Psoas muscle (tissue), 8 donors: ENCODE results near the gene SCAMP1. TPM values are rescaled to one million over a fixed set of nuclear protein-coding genes. Genes with fewer than 3 reads are reported as not detected.

Source experiments
- ATAC-seq, 4 donors: fragments of 200-7000 bp; cut with Tn5 transposase; one replicate each; pipeline ENCODE4 v1.9.1; 2020; ENCODE audit warnings: moderate library complexity in 3 of 4, mild to moderate bottlenecking in 2 of 4
- DNase-seq, 2 donors: peaks; one replicate each; pipeline ENCODE4 v3.0.0-alpha.2; 2020
- H3K27ac ChIP-seq: fragments of 200-600 bp; one replicate; pipeline ENCODE4 v1.8.0; 2022
- H3K27me3 ChIP-seq, 3 donors: fragments of 200-600 bp in 1 of 3; one replicate each; pipeline versions ENCODE4 v1.6.1 to v1.8.0; 2013 to 2022; ENCODE audit warnings: low read length in 2 of 3, mild to moderate bottlenecking in 2 of 3, moderate library complexity in 1 of 3; ENCODE audit not compliant: insufficient read depth in 3 of 3
- H3K36me3 ChIP-seq, 2 donors: fragments of 200-600 bp in 1 of 2; one replicate each; pipeline versions ENCODE4 v1.6.1 to v1.8.0; 2013 to 2022; ENCODE audit warnings: low read depth in 1 of 2, mild to moderate bottlenecking in 1 of 2, moderate library complexity in 1 of 2; ENCODE audit not compliant: insufficient read depth in 1 of 2
- H3K4me1 ChIP-seq: fragments of 200-600 bp; one replicate; pipeline ENCODE4 v1.8.0; 2022
- H3K4me3 ChIP-seq: fragments of 200-600 bp; one replicate; pipeline ENCODE4 v1.8.0; 2022; ENCODE audit warnings: mild to moderate bottlenecking
- H3K9me3 ChIP-seq: fragments of 200-600 bp; one replicate; pipeline ENCODE4 v1.8.0; 2022
- CTCF ChIP-seq: fragments of 200-600 bp; IDR thresholded peaks from one replicate; pipeline ENCODE4 v1.8.0; 2022; ENCODE audit warnings: antibody characterized with exemption
- WGBS, 3 donors: extraction: QIAGEN DNeasy Blood & Tissue Kit; methylation state at CpG; one replicate each; pipeline versions ENCODE4 v1.1.6 to v1.1.7; 2013; 5-methylcytosine and 5-hydroxymethylcytosine counted together
- intact Hi-C, 2 donors: fragments of 100-400 bp; cut with DNase I; formaldehyde crosslinking; loops; one replicate each; pipeline versions ENCODE4 v1.11.0 to v1.14.2; 2022
- polyA plus RNA-seq, 3 donors: library from polyadenylated mRNA; stranded (reverse); fragments of 200-250 nt; gene quantifications; one replicate each; pipeline ENCODE4 v1.2.3, GENCODE V29; 2013
- total RNA-seq, 4 donors: library from RNA; stranded (reverse); fragmentation: NEBNext Ultra II Directional in 2 of 4; extraction: Animal tissue kit (Norgen Biotek cat#: 25700) in 2 of 4; gene quantifications; one replicate each; pipeline versions ENCODE4 v1.2.1 to v1.2.4, GENCODE V29; 2021 to 2023
- donor health status: healthy with polysubstance abuse.
- donor health status: DM: no; HTN: no; CAD: no; lungs with moderate emphysema.
- donor health status: Bipolar disorder and iron deficiency.
- donor health status: healthy.
- donor health status: DM: yes; HTN: yes; CAD: no.
- donor health status: DM: no; HTN: no; CAD: no.
- donor health status: DM: no; HTN: no; CAD: no.
- donor health status: DM: yes; HTN: yes; CAD: no.

The SCAMP1 gene
- total and polyA plus RNA-seq, 7 donors: 7.2 to 28.4 (median 16.4) TPM

- Histone ChIP-seq H3K9me3 (no peaks in the 10 kb centered on the region), H3K4me3 (no peak overlapping the region), H3K4me1 (no peaks in the 10 kb centered on the region), H3K27ac (no peak overlapping the region), H3K36me3 (peaks cover 0 to 7% of the 10 kb centered on the region in 2 donors), H3K27me3 (no peaks in the 10 kb centered on the region)
- TF ChIP-seq CTCF: no peak
- WGBS, 3 donors: 89 to 93% (median 89%) methylated on average over 1 of the region's 1 CpG
- no peak for ATAC-seq
- DNase-seq: no peak
- intact Hi-C loops: loop anchor here in 1 of 2 donors (5.0 kb wide), 1 partner anchor 34 kb away; no protein-coding TSS in a partner anchor
Observed at GRCh38 chr5:78473751-78474150, 113.3 kb downstream of the SCAMP1 start.

DNA sequence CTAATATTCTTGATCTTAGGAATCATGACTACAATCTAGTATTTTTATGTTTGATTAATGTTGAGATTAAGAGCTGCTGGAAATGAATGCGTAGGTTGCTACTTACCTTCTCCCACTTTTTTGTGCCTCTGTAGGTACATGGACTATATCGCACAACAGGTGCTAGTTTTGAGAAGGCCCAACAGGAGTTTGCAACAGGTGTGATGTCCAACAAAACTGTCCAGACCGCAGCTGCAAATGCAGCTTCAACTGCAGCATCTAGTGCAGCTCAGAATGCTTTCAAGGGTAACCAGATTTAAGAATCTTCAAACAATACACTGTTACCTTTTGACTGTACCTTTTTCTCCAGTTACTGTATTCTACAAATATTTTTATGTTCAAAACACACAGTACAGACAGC lies 115.0 kb downstream of the SCAMP1 start:
- no peak for DNase-seq
- Histone ChIP-seq H3K36me3 (peaks cover 0 to 7% of the 10 kb centered on the region in 2 donors), H3K4me3 (no peak overlapping the region), H3K9me3 (no peaks in the 10 kb centered on the region), H3K4me1 (no peaks in the 10 kb centered on the region), H3K27ac (no peak overlapping the region), H3K27me3 (no peaks in the 10 kb centered on the region)
- WGBS, 3 donors: 86 to 100% (median 89%) methylated on average over 3 of the region's 3 CpGs
- no peak for ATAC-seq
- TF ChIP-seq CTCF: no peak
- intact Hi-C loops: no loop called here

- ATAC-seq (no peak), DNase-seq (no peak)
- no peak for TF ChIP-seq CTCF
- WGBS, 3 donors: 78 to 87% (median 85%) methylated on average over 1 of the region's 1 CpG
- H3K27ac ChIP-seq: no peak overlapping the region
- intact Hi-C loops: no loop called here
- no peaks in the 10 kb centered on the region for H3K27me3 ChIP-seq
- H3K36me3 ChIP-seq: peaks cover 0 to 9% of the 10 kb centered on the region in 2 donors
- H3K4me1 ChIP-seq: no peaks in the 10 kb centered on the region
- H3K4me3 ChIP-seq: no peak overlapping the region
- H3K9me3 ChIP-seq: no peaks in the 10 kb centered on the region
Observed at GRCh38 chr5:78476795-78477194, 116.4 kb downstream of the SCAMP1 start.

DNA sequence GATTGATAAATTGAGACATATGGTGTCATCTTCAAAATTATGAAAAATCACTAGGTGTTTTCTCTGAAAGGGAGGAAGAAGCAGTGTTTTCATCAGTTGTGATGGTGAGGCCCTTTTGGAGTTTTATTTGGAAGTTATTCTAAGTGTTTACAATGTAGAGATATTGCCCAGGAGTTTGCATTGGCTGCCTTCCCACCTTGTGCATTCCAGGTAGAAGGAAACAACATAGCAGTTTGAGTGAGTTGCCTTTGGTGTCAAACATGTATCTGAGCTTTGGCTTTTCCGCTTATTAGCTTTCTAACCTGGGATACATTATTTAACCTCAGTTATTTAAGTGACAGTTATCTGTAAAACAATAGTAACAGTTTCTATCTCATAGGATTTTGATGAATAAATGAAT lies 122.5 kb downstream of the SCAMP1 start:
- intact Hi-C loops: no loop called here
- no peak for DNase-seq
- 96 to 100% (median 98%) methylated on average over 1 of the region's 1 CpG for WGBS, 3 donors
- TF ChIP-seq CTCF: no peak
- Histone ChIP-seq H3K36me3 (peaks cover 0 to 11% of the 10 kb centered on the region in 2 donors), H3K27ac (no peak overlapping the region), H3K9me3 (no peaks in the 10 kb centered on the region), H3K4me3 (no peak overlapping the region), H3K4me1 (no peaks in the 10 kb centered on the region), H3K27me3 (peaks cover 0 to 2% (median 0%) of the 10 kb centered on the region in 3 donors)
- ATAC-seq: no peak
